ENCODE results near the gene PDE4DIP. TPM values are rescaled to one million over a fixed set of nuclear protein-coding genes. Genes with fewer than 3 reads are reported as not detected.
"Not testable (repeated sequence)": the region's sequence is repeated elsewhere in the genome, so short reads cannot be mapped to it uniquely, and the experiment has no call there.

PDE4DIP gene
- total RNA-seq, 2 donors from 2014 or later = 26.5 to 33.8 TPM

- not testable (repeated sequence) for H3K36me3 Mint-ChIP-seq; H3K27ac Mint-ChIP-seq; ATAC-seq; DNase-seq (ENCODE audit: low spot score in 2 of 2); H3K9me3 Mint-ChIP-seq
These were observed 146.1 kb downstream of the PDE4DIP start for GRCh38 chr1:148990233-148990788.

- not testable (repeated sequence) for H3K9me3 Mint-ChIP-seq
These were observed 147.6 kb downstream of the PDE4DIP start for GRCh38 chr1:148991818-148992217.

GRCh38 chr1:148992364-148992763 lies 148.1 kb downstream of the PDE4DIP start:
- ATAC-seq = peak; percentile 97 to 98
- not testable (repeated sequence) for H3K27ac Mint-ChIP-seq; H3K36me3 Mint-ChIP-seq; H3K9me3 Mint-ChIP-seq; DNase-seq (ENCODE audit: low spot score in 2 of 2)

More at GRCh38 chr1:148991818-148992217, 147.6 kb downstream of the PDE4DIP start:
- DNase-seq (ENCODE audit: low spot score in 2 of 2); H3K27ac Mint-ChIP-seq; ATAC-seq; H3K36me3 Mint-ChIP-seq: not testable (repeated sequence)

- not testable (repeated sequence) for H3K9me3 Mint-ChIP-seq; H3K36me3 Mint-ChIP-seq; DNase-seq (ENCODE audit: low spot score in 2 of 2); ATAC-seq; H3K27ac Mint-ChIP-seq
These were observed 152.4 kb downstream of the PDE4DIP start for GRCh38 chr1:148996449-148997224.

- not testable (repeated sequence) for DNase-seq (ENCODE audit: low spot score in 2 of 2); H3K27ac Mint-ChIP-seq; H3K36me3 Mint-ChIP-seq; H3K9me3 Mint-ChIP-seq; ATAC-seq
These were observed 153.2 kb downstream of the PDE4DIP start for GRCh38 chr1:148997405-148997804.

GRCh38 chr1:149002664-149003063 lies 158.4 kb downstream of the PDE4DIP start:
- H3K9me3 Mint-ChIP-seq; DNase-seq (ENCODE audit: low spot score in 2 of 2); H3K36me3 Mint-ChIP-seq; H3K27ac Mint-ChIP-seq; ATAC-seq: not testable (repeated sequence)

- H3K9me3 Mint-ChIP-seq; H3K27ac Mint-ChIP-seq; DNase-seq (ENCODE audit: low spot score in 2 of 2); H3K36me3 Mint-ChIP-seq; ATAC-seq: not testable (repeated sequence)
These were observed 164.1 kb downstream of the PDE4DIP start for GRCh38 chr1:149008326-149008725.

- not testable (repeated sequence) for H3K27ac Mint-ChIP-seq; ATAC-seq; H3K9me3 Mint-ChIP-seq; H3K36me3 Mint-ChIP-seq; DNase-seq (ENCODE audit: low spot score in 2 of 2)
These were observed 164.5 kb downstream of the PDE4DIP start for GRCh38 chr1:149008769-149009168.

- not testable (repeated sequence) for H3K9me3 Mint-ChIP-seq; H3K36me3 Mint-ChIP-seq; DNase-seq (ENCODE audit: low spot score in 2 of 2); ATAC-seq; H3K27ac Mint-ChIP-seq
These were observed 165.5 kb downstream of the PDE4DIP start for GRCh38 chr1:149009761-149010160.

GRCh38 chr1:149012599-149012998 lies 168.4 kb downstream of the PDE4DIP start:
- not testable (repeated sequence) for ATAC-seq; H3K27ac Mint-ChIP-seq; H3K36me3 Mint-ChIP-seq; DNase-seq (ENCODE audit: low spot score in 2 of 2); H3K9me3 Mint-ChIP-seq

- not testable (repeated sequence) for H3K36me3 Mint-ChIP-seq; ATAC-seq; DNase-seq (ENCODE audit: low spot score in 2 of 2); H3K27ac Mint-ChIP-seq; H3K9me3 Mint-ChIP-seq
These were observed 169.3 kb downstream of the PDE4DIP start for GRCh38 chr1:149013513-149013912.

- H3K27ac Mint-ChIP-seq; ATAC-seq; H3K9me3 Mint-ChIP-seq; H3K36me3 Mint-ChIP-seq; DNase-seq (ENCODE audit: low spot score in 2 of 2): not testable (repeated sequence)
These were observed 171.3 kb downstream of the PDE4DIP start for GRCh38 chr1:149015522-149015921.

- not testable (repeated sequence) for ATAC-seq; DNase-seq (ENCODE audit: low spot score in 2 of 2); H3K9me3 Mint-ChIP-seq; H3K27ac Mint-ChIP-seq; H3K36me3 Mint-ChIP-seq
These were observed 172.4 kb downstream of the PDE4DIP start for GRCh38 chr1:149016626-149017025.

GRCh38 chr1:149018577-149018976 lies 174.3 kb downstream of the PDE4DIP start:
- not testable (repeated sequence) for DNase-seq (ENCODE audit: low spot score in 2 of 2); H3K36me3 Mint-ChIP-seq; H3K27ac Mint-ChIP-seq; H3K9me3 Mint-ChIP-seq
- ATAC-seq = peak; percentile 16 to 62

GRCh38 chr1:149024327-149024726 lies 180.1 kb downstream of the PDE4DIP start:
- H3K27ac Mint-ChIP-seq, ATAC-seq: not testable (repeated sequence)

GRCh38 chr1:149033916-149034315 lies 189.7 kb downstream of the PDE4DIP start:
- not testable (repeated sequence) for H3K36me3 Mint-ChIP-seq; ATAC-seq; DNase-seq (ENCODE audit: low spot score in 2 of 2); H3K27ac Mint-ChIP-seq; H3K9me3 Mint-ChIP-seq

More at GRCh38 chr1:149024327-149024726, 180.1 kb downstream of the PDE4DIP start:
- not testable (repeated sequence) for DNase-seq (ENCODE audit: low spot score in 2 of 2); H3K9me3 Mint-ChIP-seq; H3K36me3 Mint-ChIP-seq

GRCh38 chr1:149043056-149043455 lies 198.8 kb downstream of the PDE4DIP start:
- H3K9me3 Mint-ChIP-seq; ATAC-seq; DNase-seq (ENCODE audit: low spot score in 2 of 2); H3K27ac Mint-ChIP-seq; H3K36me3 Mint-ChIP-seq: not testable (repeated sequence)

GRCh38 chr1:149064611-149065010 lies 220.4 kb downstream of the PDE4DIP start:
- H3K36me3 Mint-ChIP-seq; H3K27ac Mint-ChIP-seq; H3K9me3 Mint-ChIP-seq; ATAC-seq; DNase-seq (ENCODE audit: low spot score in 2 of 2): not testable (repeated sequence)

Measured in activated naive CD4-positive, alpha-beta T cell treated with anti-CD3 and anti-CD28 coated beads, Interleukin-2, amount 50 U/mL, for 72 hours (primary cell).